HEK293 (cell line): Measurements from ENCODE around the gene NFKBIB.

Experiments
- CTCF ChIP-seq: fragments of 450-650 bp; formaldehyde crosslinking; IDR thresholded peaks from 2 replicates; pipeline ENCODE4 v1.5.1; 2016; ENCODE audit warnings: missing biosample characterization, missing genetic modification characterization
- HOXA7 ChIP-seq: sonication (generic); formaldehyde crosslinking; IDR thresholded peaks from 2 replicates; pipeline ENCODE4 v1.8.1; 2022; ENCODE audit warnings: missing genetic modification reagents, borderline replicate concordance
- SP7 ChIP-seq: fragments of 450-650 bp; formaldehyde crosslinking; IDR thresholded peaks from 2 replicates; pipeline ENCODE4 v1.5.1; 2016; ENCODE audit warnings: missing biosample characterization, missing genetic modification characterization
- ZNF335 ChIP-seq: fragments of 450-650 bp; formaldehyde crosslinking; conservative IDR thresholded peaks from 2 replicates; pipeline ENCODE4 v1.5.1; 2016; ENCODE audit warnings: missing biosample characterization, missing genetic modification characterization
- ZNF416 ChIP-seq: fragments of 450-650 bp; formaldehyde crosslinking; IDR thresholded peaks from 2 replicates; pipeline ENCODE4 v1.5.1; 2016; ENCODE audit warnings: missing biosample characterization, missing genetic modification characterization

- no peak for TF ChIP-seq CTCF (tag by site-specific recombination)
- no peak for TF ChIP-seq ZNF416
- no peak for TF ChIP-seq HOXA7 (CRISPR knock-in tag)
- TF ChIP-seq ZNF335, result no peak
- TF ChIP-seq SP7 (tag by site-specific recombination), result no peak
These were observed 46.6 kb upstream of the NFKBIB start for GRCh38 chr19:38853214-38853613.
